HepG2 (cell line): ENCODE data around the gene COL18A1. TPM values are rescaled to one million over a fixed set of nuclear protein-coding genes. Genes with fewer than 3 reads are reported as not detected.

Experiments
- ATAC-seq: fragments of 200-7000 bp; cut with Tn5 transposase; 3 replicates; pipeline ENCODE4 v1.9.1; 2020; ENCODE audit warnings: mild to moderate bottlenecking, moderate library complexity
- BruUV-seq: library from RNA; stranded (reverse); fragments of 400-500 nt; replicated peaks from 2 replicates; lab custom pipeline; 2021; lab: Mats Ljungman, UMichigan
- CTCF ChIA-PET: fragments of 300-600 bp; formaldehyde crosslinking; extraction: SDS; loops from one replicate; lab custom pipeline; 2021; ENCODE audit warnings: low total read pairs, inconsistent platforms, low intra/inter-chr PET ratio; lab: Yijun Ruan, JAX
- POLR2A ChIA-PET: fragments of 350-600 bp; sonication (Branson Sonifier 250); formaldehyde crosslinking; loops from one replicate; lab custom pipeline; 2020; ENCODE audit warnings: antibody characterized with exemption, inconsistent platforms; lab: Yijun Ruan, JAX
- DNase-seq: peaks from one replicate; pipeline ENCODE4 v3.0.0-alpha.2; 2015; ENCODE audit warnings: low spot score
- FAIRE-seq: peaks from 3 replicates; lab custom pipeline; 2011; peaks lifted over from hg19 to GRCh38; lab: Jason Lieb, UNC
- H2AFZ ChIP-seq: one replicate; pipeline ENCODE4 v1.6.1; 2011; ENCODE audit warnings: low read length, inconsistent platforms
- H3K27ac ChIP-seq: fragments of 300-600 bp; 3 replicates; pipeline ENCODE4 v1.8.0; 2011; ENCODE audit warnings: mixed run types, mild to moderate bottlenecking, mixed read lengths, low read length, inconsistent platforms; ENCODE audit not compliant: insufficient read depth; ENCODE audit errors: extremely low read length
- H3K27me3 ChIP-seq, 2 experiments: fragments of 200-600 bp in 1 of 2; 2 replicates in 1 of 2; 3 replicates in 1 of 2; pipeline versions ENCODE4 v1.6.0 to v1.8.0; 2011; ENCODE audit warnings: low read length in 2 of 2, mild to moderate bottlenecking in 2 of 2, moderate library complexity in 2 of 2, inconsistent platforms in 1 of 2; ENCODE audit not compliant: insufficient read depth in 2 of 2, control insufficient read depth in 1 of 2
- H3K36me3 ChIP-seq, 2 experiments: fragments of 200-600 bp in 1 of 2; replicated peaks in 1 of 2; 2 replicates in 1 of 2; 3 replicates in 1 of 2; pipeline versions ENCODE4 v1.5.1 to v1.8.0; 2011; ENCODE audit warnings: low read length in 2 of 2, inconsistent platforms in 1 of 2; ENCODE audit not compliant: insufficient read depth in 2 of 2, control insufficient read depth in 1 of 2
- H3K4me1 ChIP-seq: 2 replicates; pipeline ENCODE4 v1.5.1; 2012; ENCODE audit warnings: low read length, inconsistent platforms; ENCODE audit not compliant: insufficient read depth
- H3K4me2 ChIP-seq: 2 replicates; pipeline ENCODE4 v1.6.0; 2011; ENCODE audit warnings: low read depth, low read length, inconsistent platforms
- H3K4me3 ChIP-seq, 3 experiments: fragments of 200-600 bp in 1 of 3; sonication (generic), shearing (Covaris generic) in 1 of 3; replicated peaks in 1 of 3; 2 replicates each; pipeline ENCODE4 v1.5.1; 2011 to 2016; ENCODE audit warnings: low read length in 3 of 3, inconsistent platforms in 2 of 3, low read depth in 2 of 3, mild to moderate bottlenecking in 2 of 3, control low read depth in 1 of 3, mixed read lengths in 1 of 3; ENCODE audit not compliant: insufficient read depth in 1 of 3
- H3K79me2 ChIP-seq: one replicate; pipeline ENCODE4 v1.6.1; 2011; ENCODE audit warnings: low read length, inconsistent platforms; ENCODE audit not compliant: insufficient read depth
- H3K9ac ChIP-seq: 2 replicates; pipeline ENCODE4 v1.6.0; 2011; ENCODE audit warnings: mild to moderate bottlenecking, low read depth, low read length, inconsistent platforms; ENCODE audit not compliant: insufficient read depth
- H3K9me3 ChIP-seq: 2 replicates; pipeline ENCODE4 v1.5.1; 2012; ENCODE audit warnings: mild to moderate bottlenecking, low read length
- H4K20me1 ChIP-seq: 2 replicates; pipeline ENCODE4 v1.6.0; 2011; ENCODE audit warnings: inconsistent platforms, mild to moderate bottlenecking, low read length, moderate library complexity; ENCODE audit not compliant: insufficient read depth
- AGO2 ChIP-seq: fragments of 200-400 bp; formaldehyde crosslinking; optimal IDR thresholded peaks from 2 replicates; pipeline ENCODE3; 2017; ENCODE audit warnings: mild to moderate bottlenecking, low read depth, low read length, moderate library complexity
- PAF1 ChIP-seq: IDR thresholded peaks from 2 replicates; pipeline ENCODE4 v1.6.1; 2016; ENCODE audit warnings: missing genetic modification reagents, missing compliant biosample characterization
- POLR2A ChIP-seq, 2 experiments: IDR thresholded peaks; 2 replicates each; pipeline ENCODE4 v1.6.1; 2011; ENCODE audit warnings: low read depth in 2 of 2, low read length in 2 of 2, mild to moderate bottlenecking in 1 of 2, moderate library complexity in 1 of 2; ENCODE audit not compliant: insufficient read depth in 1 of 2
- TOPORS ChIP-seq: sonication (generic); formaldehyde crosslinking; IDR thresholded peaks from 2 replicates; pipeline ENCODE4 v1.8.0; 2023; ENCODE audit warnings: mild to moderate bottlenecking, missing genetic modification reagents
- ZNF318 ChIP-seq: sonication (generic); formaldehyde crosslinking; IDR thresholded peaks from 2 replicates; pipeline ENCODE4 v1.4.0; 2020; ENCODE audit warnings: mild to moderate bottlenecking, missing genetic modification reagents
- ZNF367 ChIP-seq: sonication (generic); formaldehyde crosslinking; IDR thresholded peaks from 2 replicates; pipeline ENCODE4 v1.4.0; 2020; ENCODE audit warnings: missing genetic modification reagents, borderline replicate concordance
- WGBS: methylation state at CpG from one replicate; pipeline ENCODE4 v1.1.6; 2017; ENCODE audit warnings: low lambda C conversion rate; 5-methylcytosine and 5-hydroxymethylcytosine counted together
- in situ Hi-C: cut with HindIII; loops from 2 replicates; pipeline ENCODE4 v1.10.0; 2017; ENCODE audit warnings: low pct_unique_long_range_greater_than_20kb; ENCODE audit not compliant: extremely low pct_ligation_motif_present
- intact Hi-C: fragments of 100-400 bp; cut with micrococcal nuclease; formaldehyde crosslinking; loops from one replicate; pipeline ENCODE4 v1.10.0; 2022; ENCODE audit not compliant: unreplicated experiment
- polyA plus RNA-seq, 8 experiments: library from polyadenylated mRNA; depleted of rRNA in 3 of 8; stranded (reverse) in 7 of 8; unstranded in 1 of 8; fragments of >200 nt; fragmentation: Illumina TruSeq in 4 of 8; extraction: Trizol in 4 of 8; gene quantifications; 2 replicates each; pipeline versions ENCODE4 v1.2.1 to v1.2.3, GENCODE V29; 2011 to 2016; ENCODE audit warnings: low read depth in 4 of 8, missing spikeins in 1 of 8, mixed read lengths in 1 of 8; ENCODE audit not compliant: insufficient read depth in 1 of 8
- total RNA-seq, 5 experiments: library from RNA; depleted of rRNA; stranded (reverse); fragments of >200 nt; fragmentation: Illumina TruSeq; extraction: Trizol; gene quantifications; 2 replicates each; pipeline ENCODE4 v1.2.3, GENCODE V29; 2016; ENCODE audit warnings: low read depth in 1 of 5

The COL18A1 gene
- total and polyA plus RNA-seq, 2 of the 13 experiments (the other 11 are each of a cell fraction or from before 2014, with no cell fraction given): 79.0 to 102 TPM

GRCh38 chr21:45513003-45513717 is 108.2 kb downstream of the COL18A1 start (continued):
- TF ChIP-seq PAF1 (CRISPR knock-in tag) (0 out of 2 replicates have a peak, but pooled peaks have one; percentile 50), AGO2 (peak; percentile 95), ZNF367 (CRISPR knock-in tag) (no peak)

DNA sequence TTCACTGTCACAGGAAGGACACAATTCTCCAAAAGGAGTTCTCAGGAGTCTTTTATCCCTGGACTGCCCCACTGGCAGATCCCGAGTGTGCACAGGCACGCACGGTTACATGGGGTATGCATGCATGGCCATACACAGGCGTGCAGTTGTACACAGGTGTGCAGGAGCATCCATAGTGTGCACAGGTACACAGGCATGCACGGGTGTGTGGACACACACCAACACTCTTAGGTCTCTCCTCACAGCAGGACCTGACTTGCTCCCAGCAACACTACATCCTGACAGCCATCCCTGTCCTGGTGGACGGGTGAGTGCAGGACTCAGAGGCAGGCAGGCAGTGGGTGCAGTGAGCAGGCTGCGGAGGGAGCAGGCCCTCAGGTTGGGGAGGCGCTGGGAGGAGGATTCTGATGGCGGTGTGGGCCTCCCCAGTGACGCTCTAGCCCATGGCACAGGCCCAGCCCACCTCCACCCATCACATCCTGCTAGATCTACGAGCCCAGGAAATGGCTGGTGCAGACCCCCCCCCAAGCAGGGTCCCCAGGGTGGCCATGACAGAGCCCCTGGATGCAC is 108.9 kb downstream of the COL18A1 start:
- H3K4me2 ChIP-seq: no peak overlapping the region
- TF ChIP-seq TOPORS (CRISPR knock-in tag) (no peak), ZNF318 (CRISPR knock-in tag) (0 out of 2 replicates have a peak, but pooled peaks have one; percentile 42), POLR2A (IDR thresholded peaks at IDR 0.05; ENCODE audit: insufficient read depth in 1 of 2, low read depth in 2 of 2, low read length in 2 of 2) (peak; percentile 4 to 57; a peak in 3 of 4 replicates)
- TF ChIP-seq, all 625 proteins: peak for 2
- H3K4me1 ChIP-seq: peaks cover 15% of the 10 kb centered on the region
- peaks cover 17 to 33% of the 10 kb centered on the region in 2 experiments; a peak in 3 of 5 replicates for H3K36me3 ChIP-seq
- ATAC-seq (peak; percentile 3; the same call in 2 of the 3 replicates), FAIRE-seq (no peak), DNase-seq (no peak)
- no peak overlapping the region for H3K27ac ChIP-seq
- no peaks in the 10 kb centered on the region for H3K9me3 ChIP-seq
- no peak overlapping the region for H2AFZ ChIP-seq
- 86% methylated on average over 5 of the region's 11 CpGs for WGBS
- H3K4me3 ChIP-seq: no peak overlapping the region
- in situ Hi-C loops (no loop called here), intact Hi-C loops (no loop called here)
- peaks cover 10% of the 10 kb centered on the region for H3K79me2 ChIP-seq
- POLR2A ChIA-PET: no interaction called here
- H4K20me1 ChIP-seq: no peaks in the 10 kb centered on the region
- H3K9ac ChIP-seq: no peak overlapping the region
- no TSS peak for BruUV-seq
- CTCF ChIA-PET: no interaction called here
- H3K27me3 ChIP-seq: no peaks in the 10 kb centered on the region
